Neural cell (in vitro differentiated cells): ENCODE results near the gene GADL1. TPM values are rescaled to one million over a fixed set of nuclear protein-coding genes. Genes with fewer than 3 reads are reported as not detected.

Experiments
- H2AFZ ChIP-seq: fragments of 200-600, 300-800 bp; sonication (generic), shearing (Covaris generic); 2 replicates; pipeline ENCODE4 v1.6.0; 2014; ENCODE audit warnings: low read depth, mild to moderate bottlenecking, antibody characterized with exemption, low read length, moderate library complexity
- H3F3A ChIP-seq: fragments of 200-600 bp; shearing (Covaris generic); 2 replicates; pipeline ENCODE4 v1.6.1; 2016; ENCODE audit warnings: mild to moderate bottlenecking, moderate library complexity, mixed read lengths, antibody characterized with exemption, low read length; ENCODE audit not compliant: insufficient read depth, poor library complexity, severe bottlenecking
- H3K27ac ChIP-seq: fragments of 200-600, 300-800 bp; sonication (generic), shearing (Covaris generic); 2 replicates; pipeline ENCODE4 v1.5.1; 2014; ENCODE audit warnings: mild to moderate bottlenecking, low read length, moderate library complexity
- H3K27me3 ChIP-seq: fragments of 300-800, 200-600 bp; sonication (generic), shearing (Covaris generic); 2 replicates; pipeline ENCODE4 v1.6.0; 2014; ENCODE audit warnings: mild to moderate bottlenecking, low read depth, low read length, moderate library complexity; ENCODE audit not compliant: insufficient read depth
- H3K36me3 ChIP-seq: fragments of 300-800, 200-600 bp; sonication (generic), shearing (Covaris generic); 2 replicates; pipeline ENCODE4 v1.5.1; 2014; ENCODE audit warnings: mild to moderate bottlenecking, antibody characterized with exemption, low read length, moderate library complexity; ENCODE audit not compliant: insufficient read depth
- H3K4me2 ChIP-seq: fragments of 300-800, 200-600 bp; sonication (generic), shearing (Covaris generic); 2 replicates; pipeline ENCODE4 v1.6.0; 2014; ENCODE audit warnings: mild to moderate bottlenecking, low read length
- H3K4me3 ChIP-seq: fragments of 300-800, 200-600 bp; sonication (generic), shearing (Covaris generic); 2 replicates; pipeline ENCODE4 v1.5.1; 2014; ENCODE audit warnings: mild to moderate bottlenecking, low read length, moderate library complexity
- H3K79me2 ChIP-seq: fragments of 200-600 bp; shearing (Covaris generic); replicated peaks from 2 replicates; pipeline ENCODE4 v1.6.0; 2014; ENCODE audit warnings: mild to moderate bottlenecking, low read length, moderate library complexity; ENCODE audit not compliant: insufficient read depth
- H3K9ac ChIP-seq: fragments of 300-800, 200-600 bp; sonication (generic), shearing (Covaris generic); 2 replicates; pipeline ENCODE4 v1.6.1; 2016; ENCODE audit warnings: mild to moderate bottlenecking, low read length, mixed read lengths
- H3K9me2 ChIP-seq: fragments of 200-600 bp; shearing (Covaris generic); 2 replicates; pipeline ENCODE4 v1.6.1; 2016; ENCODE audit warnings: mild to moderate bottlenecking, low read length, mixed read lengths; ENCODE audit not compliant: insufficient read depth
- H3K9me3 ChIP-seq: fragments of 200-600, 300-800 bp; sonication (generic), shearing (Covaris generic); 2 replicates; pipeline ENCODE4 v1.6.1; 2016; ENCODE audit warnings: mild to moderate bottlenecking, mixed run types, low read length, moderate library complexity, mixed read lengths
- H4K20me1 ChIP-seq: fragments of 200-600 bp; shearing (Covaris generic); 2 replicates; pipeline ENCODE4 v1.6.1; 2016; ENCODE audit warnings: mild to moderate bottlenecking, mixed run types; ENCODE audit not compliant: insufficient read depth
- CTCF ChIP-seq: fragments of 450-650 bp; IDR thresholded peaks from 2 replicates; pipeline ENCODE4 v1.5.1; 2014; ENCODE audit warnings: antibody characterized with exemption, mild to moderate bottlenecking, moderate library complexity; ENCODE audit not compliant: poor library complexity, severe bottlenecking
- EP300 ChIP-seq: fragments of 450-650 bp; conservative IDR thresholded peaks from 2 replicates; pipeline ENCODE4 v1.6.1; 2014; ENCODE audit warnings: antibody characterized with exemption, mild to moderate bottlenecking, moderate library complexity; ENCODE audit not compliant: poor library complexity, severe bottlenecking
- EZH2 ChIP-seq: fragments of 200-600, 300-800 bp; shearing (Covaris generic), sonication (generic); IDR thresholded peaks from 2 replicates; pipeline ENCODE4 v1.6.1; 2014; ENCODE audit warnings: antibody characterized with exemption, low read length, borderline replicate concordance, mild to moderate bottlenecking; ENCODE audit not compliant: insufficient read depth, poor library complexity, severe bottlenecking
- MXI1 ChIP-seq: fragments of 450-650 bp; conservative IDR thresholded peaks from 2 replicates; pipeline ENCODE4 v1.6.1; 2014; ENCODE audit warnings: antibody characterized with exemption, mild to moderate bottlenecking; ENCODE audit not compliant: poor library complexity, severe bottlenecking
- POLR2AphosphoS5 ChIP-seq: IDR thresholded peaks from 2 replicates; pipeline ENCODE4 v1.6.1; 2012
- RAD21 ChIP-seq: fragments of 450-650 bp; conservative IDR thresholded peaks from 2 replicates; pipeline ENCODE4 v1.6.1; 2014; ENCODE audit warnings: antibody characterized with exemption, mild to moderate bottlenecking, moderate library complexity
- REST ChIP-seq: IDR thresholded peaks from 2 replicates; pipeline ENCODE4 v1.6.1; 2012; ENCODE audit warnings: borderline replicate concordance
- SMC3 ChIP-seq: fragments of 450-650 bp; conservative IDR thresholded peaks from 2 replicates; pipeline ENCODE4 v1.6.1; 2014; ENCODE audit warnings: antibody characterized with exemption, mild to moderate bottlenecking, moderate library complexity; ENCODE audit not compliant: poor library complexity
- TAF1 ChIP-seq: IDR thresholded peaks from 2 replicates; pipeline ENCODE4 v1.6.1; 2012; ENCODE audit warnings: low read depth
- polyA plus RNA-seq: library from polyadenylated mRNA; depleted of rRNA; stranded (reverse); fragments of >200 nt; gene quantifications from 2 replicates; pipeline ENCODE4 v1.2.3, GENCODE V29; 2014

Gene GADL1
- polyA plus RNA-seq, 1 donor from 2014 or later = not detected

DNA sequence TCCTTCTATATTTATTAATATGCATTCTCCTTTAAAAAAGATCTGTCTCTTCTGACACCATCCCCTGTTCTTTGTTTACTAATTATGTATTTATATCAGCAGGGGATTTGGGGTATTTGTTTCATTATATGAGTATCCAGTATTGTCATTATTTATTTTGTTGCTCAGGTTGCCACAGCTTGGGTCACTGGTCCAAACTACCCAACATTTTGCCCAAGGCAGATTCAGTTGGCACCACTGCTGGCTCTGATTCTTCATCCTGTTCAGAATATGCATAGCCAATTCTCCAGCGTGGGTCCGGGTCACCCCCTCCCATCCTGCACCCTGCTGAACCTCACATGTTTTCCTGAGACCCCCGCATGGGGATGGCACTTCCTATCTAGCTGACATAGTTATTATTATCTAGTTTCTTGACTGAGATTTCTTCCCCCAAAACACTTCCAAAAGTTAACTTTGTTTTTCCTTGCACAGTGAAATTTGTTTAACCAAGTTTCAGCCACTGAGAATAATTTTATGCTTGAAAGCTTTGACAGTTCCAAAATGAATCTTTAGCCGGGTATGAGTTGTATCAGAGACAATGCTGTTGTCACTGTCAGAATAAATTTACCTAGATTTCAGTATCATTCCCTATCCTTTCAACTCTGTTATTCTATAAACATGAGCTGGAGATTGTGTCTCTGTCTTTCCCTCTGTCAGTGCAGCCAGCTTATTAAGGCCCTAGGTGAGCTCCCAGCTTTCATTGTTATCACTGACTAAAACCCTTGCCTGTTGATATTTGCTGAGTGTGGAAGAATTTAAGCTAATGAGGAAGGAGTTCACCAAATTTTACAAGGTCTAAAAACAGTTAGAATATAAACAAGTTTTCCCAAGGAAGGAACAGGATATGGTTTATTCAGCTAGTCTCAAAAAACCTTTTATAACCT lies 217.8 kb downstream of the GADL1 start:
- no peak overlapping the region for H3K9ac ChIP-seq
- no peaks in the 10 kb centered on the region for H3K36me3 ChIP-seq
- no peak for TF ChIP-seq EP300
- no peak for TF ChIP-seq TAF1
- no peak for TF ChIP-seq SMC3
- TF ChIP-seq CTCF = no peak
- TF ChIP-seq MXI1 = no peak
- TF ChIP-seq REST = no peak
- no peak for TF ChIP-seq EZH2
- no peak for TF ChIP-seq RAD21
- TF ChIP-seq POLR2AphosphoS5 = no peak
- no peak overlapping the region for H3K4me2 ChIP-seq
- H3K4me3 ChIP-seq = no peak overlapping the region
- H3K79me2 ChIP-seq = no peaks in the 10 kb centered on the region
- no peaks in the 10 kb centered on the region for H3K9me2 ChIP-seq
- H3K27me3 ChIP-seq = no peaks in the 10 kb centered on the region
- H2AFZ ChIP-seq = no peak overlapping the region
- no peaks in the 10 kb centered on the region for H4K20me1 ChIP-seq
- no peaks in the 10 kb centered on the region for H3F3A ChIP-seq
- no peaks in the 10 kb centered on the region for H3K9me3 ChIP-seq
- no peak overlapping the region for H3K27ac ChIP-seq
